Activated CD8-positive, alpha-beta T cell treated with anti-CD3 and anti-CD28 coated beads for 36 hours (primary cell): ENCODE data around the gene ZNF470. TPM values are rescaled to one million over a fixed set of nuclear protein-coding genes. Genes with fewer than 3 reads are reported as not detected.

ENCODE experiments used
- ATAC-seq: fragments of 200-7000 bp; cut with Tn5 transposase; one replicate; pipeline ENCODE4 v1.10.0; 2021; ENCODE audit warnings: mild to moderate bottlenecking, moderate library complexity
- CTCF ChIA-PET: fragments of 350-600 bp; sonication (Branson Sonifier 250); formaldehyde crosslinking; loops from one replicate; lab custom pipeline; 2021; ENCODE audit warnings: antibody characterized with exemption; lab: Charles Lee
- POLR2A ChIA-PET: fragments of 350-600 bp; sonication (Branson Sonifier 250); formaldehyde crosslinking; loops from one replicate; lab custom pipeline; 2021; ENCODE audit warnings: antibody characterized with exemption; lab: Charles Lee
- DNase-seq: peaks from one replicate; pipeline ENCODE4 v3.0.0-alpha.2; 2020
- H3K27ac Mint-ChIP-seq: one replicate; pipeline ENCODE4 v1.8.0; 2021; ENCODE audit warnings: mild to moderate bottlenecking, mixed read lengths
- H3K27me3 Mint-ChIP-seq: one replicate; pipeline ENCODE4 v1.8.0; 2021; ENCODE audit warnings: mixed read lengths
- H3K36me3 Mint-ChIP-seq: one replicate; pipeline ENCODE4 v1.8.0; 2021; ENCODE audit warnings: low read depth, mixed read lengths
- H3K4me1 Mint-ChIP-seq: one replicate; pipeline ENCODE4 v1.8.0; 2021; ENCODE audit warnings: low read depth, mixed read lengths
- H3K4me3 Mint-ChIP-seq: one replicate; pipeline ENCODE4 v1.8.0; 2021; ENCODE audit warnings: mild to moderate bottlenecking, moderate library complexity, mixed read lengths
- H3K9me3 Mint-ChIP-seq: one replicate; pipeline ENCODE4 v1.8.0; 2021; ENCODE audit warnings: mixed read lengths
- intact Hi-C: fragments of 100-400 bp; cut with micrococcal nuclease; formaldehyde crosslinking; loops from one replicate; pipeline ENCODE4 v1.10.0; 2022
- total RNA-seq, 2 experiments: library from RNA; stranded (reverse); gene quantifications; one replicate each; pipeline ENCODE4 v1.2.3, GENCODE V29; 2021
- TF ChIP-seq, protein P1 (sequence below): fragments of 200-600 bp; IDR thresholded peaks from one replicate; pipeline ENCODE4 v1.8.0; 2022; ENCODE audit warnings: antibody characterized with exemption, mild to moderate bottlenecking

The ZNF470 gene
- total RNA-seq, 2 experiments from 2014 or later: 6.7 to 7.2 TPM

DNA sequence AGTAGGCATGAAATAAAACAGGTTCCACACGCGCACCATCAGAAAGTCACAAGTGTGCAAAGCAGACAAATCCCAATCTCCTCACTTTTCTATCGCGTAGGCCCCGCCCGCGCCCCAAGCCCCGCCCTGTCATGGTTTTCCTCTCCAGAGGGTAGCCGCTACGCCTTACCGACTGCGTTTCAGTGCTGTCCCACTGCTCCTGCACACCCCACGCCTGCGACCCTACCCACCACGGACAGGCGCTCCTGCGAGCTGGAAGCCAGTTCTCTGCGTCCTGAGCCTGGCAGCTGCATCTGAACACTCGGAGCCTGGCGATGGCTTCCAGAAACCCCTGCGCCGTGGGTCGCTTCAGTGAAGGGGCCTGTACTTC, 379 bp upstream of the ZNF470 start:
- Mint-ChIP-seq H3K36me3 (peaks cover 77% of the 10 kb centered on the region), H3K4me3 (peak overlapping the region; percentile 98), H3K9me3 (peaks cover 64% of the 10 kb centered on the region), H3K27ac (peak overlapping the region; percentile 92), H3K27me3 (no peaks in the 10 kb centered on the region), H3K4me1 (peaks cover 15% of the 10 kb centered on the region)
- intact Hi-C loops: no loop called here
- CTCF ChIA-PET: no interaction called here
- TF ChIP-seq, protein P1, sequence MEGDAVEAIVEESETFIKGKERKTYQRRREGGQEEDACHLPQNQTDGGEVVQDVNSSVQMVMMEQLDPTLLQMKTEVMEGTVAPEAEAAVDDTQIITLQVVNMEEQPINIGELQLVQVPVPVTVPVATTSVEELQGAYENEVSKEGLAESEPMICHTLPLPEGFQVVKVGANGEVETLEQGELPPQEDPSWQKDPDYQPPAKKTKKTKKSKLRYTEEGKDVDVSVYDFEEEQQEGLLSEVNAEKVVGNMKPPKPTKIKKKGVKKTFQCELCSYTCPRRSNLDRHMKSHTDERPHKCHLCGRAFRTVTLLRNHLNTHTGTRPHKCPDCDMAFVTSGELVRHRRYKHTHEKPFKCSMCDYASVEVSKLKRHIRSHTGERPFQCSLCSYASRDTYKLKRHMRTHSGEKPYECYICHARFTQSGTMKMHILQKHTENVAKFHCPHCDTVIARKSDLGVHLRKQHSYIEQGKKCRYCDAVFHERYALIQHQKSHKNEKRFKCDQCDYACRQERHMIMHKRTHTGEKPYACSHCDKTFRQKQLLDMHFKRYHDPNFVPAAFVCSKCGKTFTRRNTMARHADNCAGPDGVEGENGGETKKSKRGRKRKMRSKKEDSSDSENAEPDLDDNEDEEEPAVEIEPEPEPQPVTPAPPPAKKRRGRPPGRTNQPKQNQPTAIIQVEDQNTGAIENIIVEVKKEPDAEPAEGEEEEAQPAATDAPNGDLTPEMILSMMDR: no peak
- peak; percentile 66 for DNase-seq
- POLR2A ChIA-PET: interaction anchor here (1.5 kb wide), 1 partner anchor 28 kb away, joined by 3 read pairs; no protein-coding TSS in a partner anchor
- peak; percentile 52 for ATAC-seq

DNA sequence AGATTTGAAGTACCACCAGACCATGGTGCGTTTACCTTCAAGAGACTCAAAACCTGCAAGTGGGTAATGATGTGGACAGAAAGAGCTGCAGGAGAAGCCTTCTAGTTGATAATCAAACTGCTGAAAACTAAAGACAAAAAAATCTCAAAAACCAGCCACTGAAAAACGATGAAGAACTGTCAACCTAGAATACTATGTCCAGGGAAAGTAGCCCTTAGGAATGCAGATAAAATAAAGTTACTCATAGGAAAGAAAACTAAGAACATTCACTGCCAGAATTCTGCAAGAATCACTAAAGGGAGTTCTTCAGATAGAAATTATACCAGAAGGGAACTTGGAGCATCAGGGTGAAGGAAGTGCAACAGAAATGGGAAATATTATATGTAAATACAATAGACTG, 5.3 kb downstream of the ZNF470 start:
- Mint-ChIP-seq H3K9me3 (peaks cover 69% of the 10 kb centered on the region), H3K27ac (no peak overlapping the region), H3K4me3 (no peak overlapping the region), H3K36me3 (peaks cover 89% of the 10 kb centered on the region), H3K4me1 (peaks cover 8% of the 10 kb centered on the region), H3K27me3 (no peaks in the 10 kb centered on the region)
- DNase-seq (no peak), ATAC-seq (no peak)
- ChIA-PET POLR2A (no interaction called here), CTCF (no interaction called here)
- TF ChIP-seq, protein P1: no peak
- intact Hi-C loops: no loop called here

DNA sequence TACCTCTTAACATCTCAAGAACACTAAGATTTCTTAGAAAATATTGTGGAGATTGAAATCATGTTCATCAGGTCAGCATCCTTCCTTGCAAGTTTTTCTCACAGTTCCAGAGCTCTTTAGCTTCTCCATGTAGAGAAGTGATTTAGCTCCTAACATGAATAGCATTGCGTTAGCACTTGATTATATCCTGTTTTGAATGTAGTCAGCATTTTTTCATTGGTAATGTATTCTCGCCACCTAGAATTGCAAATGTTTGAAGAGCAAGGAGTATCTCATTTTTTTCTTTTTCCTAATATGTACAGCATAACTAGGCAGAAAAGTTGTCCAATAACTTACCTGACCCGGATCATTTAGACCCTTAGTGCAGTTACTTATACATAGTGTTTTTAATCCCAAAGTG, 6.6 kb downstream of the ZNF470 start:
- H3K36me3 Mint-ChIP-seq: peaks cover 85% of the 10 kb centered on the region
- no peaks in the 10 kb centered on the region for H3K27me3 Mint-ChIP-seq
- ChIA-PET CTCF (no interaction called here), POLR2A (interaction anchor here (0.6 kb wide), 1 partner anchor 135 kb away, joined by 3 read pairs; no protein-coding TSS in a partner anchor)
- TF ChIP-seq, protein P1: no peak
- intact Hi-C loops: no loop called here
- H3K4me3 Mint-ChIP-seq: no peak overlapping the region
- peaks cover 74% of the 10 kb centered on the region for H3K9me3 Mint-ChIP-seq
- DNase-seq (no peak), ATAC-seq (no peak)
- H3K27ac Mint-ChIP-seq: no peak overlapping the region
- H3K4me1 Mint-ChIP-seq: no peaks in the 10 kb centered on the region

DNA sequence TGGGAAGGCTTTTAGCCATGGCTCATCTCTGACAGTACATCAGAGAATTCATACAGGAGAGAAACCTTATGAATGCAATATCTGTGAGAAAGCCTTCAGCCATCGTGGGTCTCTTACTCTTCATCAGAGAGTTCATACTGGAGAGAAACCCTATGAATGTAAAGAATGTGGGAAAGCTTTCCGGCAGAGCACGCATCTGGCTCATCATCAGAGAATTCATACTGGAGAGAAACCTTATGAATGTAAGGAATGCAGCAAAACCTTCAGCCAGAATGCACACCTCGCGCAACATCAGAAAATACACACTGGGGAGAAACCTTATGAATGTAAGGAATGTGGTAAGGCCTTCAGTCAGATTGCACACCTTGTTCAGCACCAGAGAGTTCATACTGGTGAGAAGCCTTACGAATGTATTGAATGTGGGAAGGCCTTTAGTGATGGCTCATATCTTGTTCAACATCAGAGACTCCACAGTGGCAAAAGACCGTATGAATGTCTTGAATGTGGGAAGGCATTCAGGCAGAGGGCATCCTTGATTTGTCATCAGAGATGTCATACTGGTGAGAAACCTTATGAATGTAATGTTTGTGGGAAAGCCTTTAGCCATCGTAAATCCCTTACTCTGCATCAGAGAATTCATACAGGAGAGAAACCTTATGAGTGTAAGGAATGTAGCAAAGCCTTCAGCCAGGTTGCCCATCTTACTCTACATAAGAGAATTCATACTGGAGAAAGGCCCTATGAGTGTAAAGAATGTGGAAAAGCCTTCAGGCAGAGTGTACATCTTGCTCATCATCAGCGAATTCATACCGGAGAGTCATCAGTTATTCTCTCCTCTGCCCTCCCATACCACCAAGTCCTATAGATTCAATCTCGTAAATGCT, 10.7 kb downstream of the ZNF470 start:
- H3K36me3 Mint-ChIP-seq: peaks cover 73% of the 10 kb centered on the region
- no peak overlapping the region for H3K4me3 Mint-ChIP-seq
- ChIA-PET CTCF (no interaction called here), POLR2A (interaction anchor here (0.6 kb wide), 1 partner anchor 200 kb away, joined by 3 read pairs; no protein-coding TSS in a partner anchor)
- intact Hi-C loops: no loop called here
- DNase-seq (no peak), ATAC-seq (no peak)
- H3K4me1 Mint-ChIP-seq: no peaks in the 10 kb centered on the region
- peaks cover 76% of the 10 kb centered on the region for H3K9me3 Mint-ChIP-seq
- TF ChIP-seq, protein P1: no peak
- H3K27ac Mint-ChIP-seq: no peak overlapping the region
- H3K27me3 Mint-ChIP-seq: no peaks in the 10 kb centered on the region

DNA sequence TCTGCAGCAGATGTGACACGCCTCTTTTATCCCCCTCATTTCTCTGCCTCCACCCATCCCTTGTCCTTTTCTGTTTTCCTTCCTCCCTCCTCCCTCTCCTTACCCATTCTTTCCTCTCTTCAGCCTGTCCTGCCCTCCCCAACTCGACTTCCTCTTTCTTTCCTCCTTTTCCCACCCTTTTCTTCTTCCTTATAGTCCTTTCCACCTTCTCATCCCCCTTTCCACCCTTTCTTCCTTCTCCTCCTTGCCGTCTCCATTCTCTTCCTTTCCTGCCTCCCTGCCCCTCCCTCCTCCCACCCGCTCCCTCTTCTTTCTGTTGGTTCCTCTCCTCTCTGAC, 27.1 kb downstream of the ZNF470 start:
- no peak for ATAC-seq
- H3K27ac Mint-ChIP-seq: peak overlapping the region; percentile 75
- peak overlapping the region; percentile 83 for H3K4me3 Mint-ChIP-seq
- POLR2A ChIA-PET: interaction anchor here (1.0 kb wide), 1 partner anchor 28 kb away, joined by 3 read pairs; the partner anchor contains the start of gene ZNF470
- H3K27me3 Mint-ChIP-seq: no peaks in the 10 kb centered on the region
- H3K9me3 Mint-ChIP-seq: peaks cover 35% of the 10 kb centered on the region
- peaks cover 6% of the 10 kb centered on the region for H3K4me1 Mint-ChIP-seq
- CTCF ChIA-PET: no interaction called here
- DNase-seq: no peak
- intact Hi-C loops: no loop called here
- H3K36me3 Mint-ChIP-seq: peaks cover 30% of the 10 kb centered on the region
- TF ChIP-seq, protein P1: no peak
